OCI-LY7 (cell line): ENCODE data around the gene RNF182. TPM values are rescaled to one million over a fixed set of nuclear protein-coding genes. Genes with fewer than 3 reads are reported as not detected.
A peak's percentile ranks its signal among the peaks of the same experiment; 100 is the strongest.
"Not testable (repeated sequence)": the region's sequence is repeated elsewhere in the genome, so short reads cannot be mapped to it uniquely, and the experiment has no call there.

Experiments used
- Bru-seq: library from RNA; stranded (reverse); fragments of 400-500 nt; gene quantifications from one replicate; lab custom pipeline; 2021; lab: Mats Ljungman, UMichigan
- BruChase-seq, 2 experiments: library from RNA; stranded (reverse); fragments of 400-500 nt; gene quantifications; one replicate each; lab custom pipeline; 2021; lab: Mats Ljungman, UMichigan
- BruUV-seq: library from RNA; stranded (reverse); fragments of 400-500 nt; replicated peaks from 2 replicates; lab custom pipeline; 2021; lab: Mats Ljungman, UMichigan
- CTCF ChIA-PET: fragments of 300-600 bp; sonication (Branson Sonifier 250); formaldehyde crosslinking; loops from one replicate; lab custom pipeline; 2022; ENCODE audit warnings: antibody characterized with exemption; ENCODE audit not compliant: unreplicated experiment; lab: Charles Lee
- POLR2A ChIA-PET: fragments of 300-600 bp; sonication (Branson Sonifier 250); formaldehyde crosslinking; loops from one replicate; lab custom pipeline; 2022; ENCODE audit warnings: antibody characterized with exemption; lab: Charles Lee
- DNase-seq: peaks from one replicate; pipeline ENCODE4 v3.0.0-alpha.2; 2015; ENCODE audit warnings: low spot score
- H2AFZ ChIP-seq: fragments of 200-600 bp; sonication (generic), shearing (Covaris generic); 2 replicates; pipeline ENCODE4 v1.6.1; 2014; ENCODE audit warnings: mild to moderate bottlenecking, antibody characterized with exemption, low read length, moderate library complexity
- H3K27ac ChIP-seq: fragments of 200-600 bp; sonication (generic); 2 replicates; pipeline ENCODE4 v1.5.1; 2014; ENCODE audit warnings: mixed run types, low read depth, mild to moderate bottlenecking, moderate library complexity, low read length, inconsistent platforms; ENCODE audit not compliant: poor library complexity, severe bottlenecking
- H3K36me3 ChIP-seq: fragments of 200-600 bp; sonication (generic); 2 replicates; pipeline ENCODE4 v1.6.1; 2014; ENCODE audit warnings: mild to moderate bottlenecking, antibody characterized with exemption, low read length, moderate library complexity, mixed read lengths; ENCODE audit not compliant: insufficient read depth
- H3K4me1 ChIP-seq: fragments of 200-600 bp; sonication (generic); 2 replicates; pipeline ENCODE4 v1.5.1; 2014; ENCODE audit warnings: mild to moderate bottlenecking, low read length; ENCODE audit not compliant: insufficient read depth, poor library complexity, severe bottlenecking
- H3K4me2 ChIP-seq: fragments of 200-600 bp; sonication (generic); 2 replicates; pipeline ENCODE4 v1.6.1; 2014; ENCODE audit warnings: mild to moderate bottlenecking, low read length
- H3K4me3 ChIP-seq: fragments of 200-600 bp; sonication (generic); 2 replicates; pipeline ENCODE4 v1.5.1; 2014; ENCODE audit warnings: mild to moderate bottlenecking, low read depth, low read length; ENCODE audit not compliant: poor library complexity, severe bottlenecking
- H3K79me2 ChIP-seq: fragments of 200-600 bp; sonication (generic); 2 replicates; pipeline ENCODE4 v1.6.1; 2016; ENCODE audit warnings: low read depth, mild to moderate bottlenecking, low read length, moderate library complexity, mixed read lengths; ENCODE audit not compliant: insufficient read depth
- H3K9me2 ChIP-seq: fragments of 200-600 bp; sonication (generic); 2 replicates; pipeline ENCODE4 v1.6.1; 2016; ENCODE audit warnings: mild to moderate bottlenecking, low read length, mixed read lengths; ENCODE audit not compliant: insufficient read depth
- H3K9me3 ChIP-seq: fragments of 200-600 bp; sonication (generic); 2 replicates; pipeline ENCODE4 v1.6.1; 2014; ENCODE audit warnings: mild to moderate bottlenecking, mixed run types, low read length, mixed read lengths
- H4K20me1 ChIP-seq: fragments of 200-600 bp; sonication (generic); 2 replicates; pipeline ENCODE4 v1.6.1; 2014; ENCODE audit warnings: mild to moderate bottlenecking, antibody characterized with exemption, low read length, moderate library complexity, mixed read lengths; ENCODE audit not compliant: insufficient read depth
- CTCF ChIP-seq: fragments of 200-600 bp; sonication (generic); conservative IDR thresholded peaks from 2 replicates; pipeline ENCODE4 v1.5.1; 2014; ENCODE audit warnings: mild to moderate bottlenecking, antibody characterized with exemption, low read length, moderate library complexity, mixed read lengths
- EZH2phosphoT487 ChIP-seq: fragments of 200-600 bp; sonication (generic); IDR thresholded peaks from 2 replicates; pipeline ENCODE4 v1.6.1; 2018; ENCODE audit warnings: low read depth, borderline replicate concordance, mild to moderate bottlenecking, mixed run types, antibody characterized with exemption, low read length, moderate library complexity, mixed read lengths
- intact Hi-C: fragments of 100-400 bp; cut with micrococcal nuclease; formaldehyde crosslinking; loops from one replicate; pipeline ENCODE4 v1.10.0; 2022; ENCODE audit not compliant: unreplicated experiment
- long read RNA-seq: library from polyadenylated mRNA; stranded (forward); transcript quantifications from one replicate; pipeline ENCODE4 v2.0.0, GENCODE V29; 2022
- total RNA-seq, 2 experiments: library from RNA; depleted of rRNA in 1 of 2; stranded (reverse); fragments of >200 nt in 1 of 2; shearing (Covaris generic) in 1 of 2; gene quantifications; 2 replicates each; pipeline ENCODE4 v1.2.3, GENCODE V29; 2014 to 2022

The RNF182 gene, protein sequence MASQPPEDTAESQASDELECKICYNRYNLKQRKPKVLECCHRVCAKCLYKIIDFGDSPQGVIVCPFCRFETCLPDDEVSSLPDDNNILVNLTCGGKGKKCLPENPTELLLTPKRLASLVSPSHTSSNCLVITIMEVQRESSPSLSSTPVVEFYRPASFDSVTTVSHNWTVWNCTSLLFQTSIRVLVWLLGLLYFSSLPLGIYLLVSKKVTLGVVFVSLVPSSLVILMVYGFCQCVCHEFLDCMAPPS
- not detected in 2 replicates for total RNA-seq (2014; rRNA removed; shearing (Covaris generic))
- not detected in 2 replicates for total RNA-seq (2022)
- Bru-seq, nascent RNA: not detected
- percentile 3 among the genes with signal in this experiment for BruChase-seq, experiment 1, labeled RNA remaining after a 6-hour chase
- percentile 3 among the genes with signal in this experiment for BruChase-seq, experiment 2, labeled RNA remaining after a 2-hour chase
- long read RNA-seq: 0 reads

DNA sequence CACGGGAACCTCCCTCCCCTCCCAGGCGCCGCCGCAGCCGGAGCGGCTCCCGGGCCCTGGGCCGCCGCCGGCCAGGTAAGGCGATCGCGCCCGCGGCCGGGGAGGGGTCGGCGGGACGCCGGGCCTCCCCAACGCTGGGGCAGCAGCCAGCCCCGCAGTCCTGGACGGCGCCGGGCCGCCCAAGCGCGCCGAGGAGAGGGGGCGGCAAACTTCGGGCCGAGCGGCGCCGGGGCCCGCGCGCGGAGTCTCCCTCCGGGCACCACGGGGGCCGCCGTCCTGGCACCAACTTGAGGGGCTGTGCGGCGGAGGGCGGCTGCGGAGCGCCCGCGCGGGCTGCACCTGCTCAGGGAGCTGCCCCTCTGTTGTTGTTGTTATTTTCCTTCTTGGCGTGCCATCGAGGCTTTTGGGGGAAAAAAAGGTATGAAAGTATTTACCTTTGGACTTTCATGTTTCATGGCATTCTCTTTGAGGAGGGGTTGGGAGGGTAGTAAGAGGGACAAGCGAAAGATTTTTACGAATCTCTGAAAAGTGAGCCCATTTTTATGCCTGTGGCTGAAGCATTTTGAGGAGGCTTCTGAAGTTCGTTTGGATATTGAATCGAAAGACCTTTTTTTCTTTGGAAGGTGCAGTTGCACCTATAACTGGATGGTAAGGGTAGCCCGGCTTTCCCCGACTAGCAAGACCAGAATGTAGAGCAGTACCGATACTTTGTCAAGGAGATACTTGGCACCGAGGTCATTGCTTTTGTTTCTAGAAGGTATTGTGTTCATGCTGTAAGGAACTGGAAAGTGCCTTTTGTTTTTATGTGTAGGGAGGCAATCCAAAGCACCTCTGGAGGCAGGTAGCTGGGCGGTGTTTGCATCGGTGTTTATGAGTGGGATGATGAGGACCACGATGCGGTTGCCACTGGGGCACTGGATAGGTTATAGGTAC, at the start of gene RNF182:
TSS of gene RNF182 (plus strand) at position 4 of the 933 bp plus-strand sequence. CDS start 52,168 bp downstream, outside the sequence.
- POLR2A ChIA-PET: no interaction called here
- intact Hi-C loops: no loop called here
- Histone ChIP-seq H3K4me1 (no peaks in the 10 kb centered on the region), H2AFZ (no peak within 1 kb of the TSS), H4K20me1 (no peaks in the 10 kb centered on the region), H3K4me2 (no peak within 1 kb of the TSS; the same call in 1 of the 2 replicates), H3K9me3 (no peaks in the 10 kb centered on the region), H3K79me2 (no peaks in the 10 kb centered on the region), H3K4me3 (no peak within 1 kb of the TSS), H3K27ac (no peak within 1 kb of the TSS), H3K36me3 (no peaks in the 10 kb centered on the region), H3K9me2 (no peaks in the 10 kb centered on the region)
- DNase-seq: no peak
- BruUV-seq: no TSS peak
- CTCF ChIA-PET: no interaction called here
- TF ChIP-seq EZH2phosphoT487 (no peak), CTCF (no peak)

- DNase-seq: no peak
- intact Hi-C loops: loop anchor here (5.0 to 10.0 kb wide), 2 partner anchors 80 to 168 kb away; no protein-coding TSS in a partner anchor
- H3K36me3 ChIP-seq: no peaks in the 10 kb centered on the region
- H3K9me2 ChIP-seq: no peaks in the 10 kb centered on the region
- no peak overlapping the region for H3K4me2 ChIP-seq
- no peak overlapping the region for H3K4me3 ChIP-seq
- no TSS peak for BruUV-seq
- no peak overlapping the region for H2AFZ ChIP-seq
- H4K20me1 ChIP-seq: no peaks in the 10 kb centered on the region
- no peaks in the 10 kb centered on the region for H3K9me3 ChIP-seq
- ChIA-PET CTCF (no interaction called here), POLR2A (no interaction called here)
- TF ChIP-seq EZH2phosphoT487 (no peak), CTCF (no peak)
- H3K27ac ChIP-seq: no peak overlapping the region
- no peaks in the 10 kb centered on the region for H3K4me1 ChIP-seq
- no peaks in the 10 kb centered on the region for H3K79me2 ChIP-seq
Observed at GRCh38 chr6:13877051-13877450, 47.7 kb upstream of the RNF182 start.

DNA sequence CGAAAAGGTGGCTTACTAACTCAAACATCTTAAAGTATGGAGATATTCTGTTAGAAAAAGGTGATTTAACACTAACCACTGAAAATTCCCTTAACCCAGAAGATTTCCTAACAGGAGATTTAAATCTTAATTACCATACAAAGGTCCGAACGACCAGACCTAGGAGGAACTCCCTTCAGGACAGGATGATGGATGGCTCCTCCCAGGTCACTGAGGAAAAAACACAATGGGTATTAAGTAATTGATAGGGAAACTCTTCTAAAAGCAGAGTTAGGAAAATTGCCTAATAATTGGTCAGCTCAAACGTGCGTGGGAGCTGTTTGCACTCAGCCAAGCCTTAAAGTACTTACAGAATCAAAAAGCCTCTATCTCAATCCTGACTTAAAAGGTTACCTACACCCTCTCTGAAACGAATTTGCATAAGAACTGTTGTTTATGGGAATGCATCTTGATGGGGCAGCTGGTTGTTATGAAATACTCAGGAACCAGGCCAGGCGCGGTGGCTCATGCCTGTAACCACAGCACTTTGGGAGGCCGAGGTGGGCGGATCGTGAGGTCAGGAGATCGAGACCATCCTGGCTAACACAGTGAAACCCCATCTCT, 44.6 kb upstream of the RNF182 start:
- H3K79me2 ChIP-seq, DNase-seq, H3K36me3 ChIP-seq, H2AFZ ChIP-seq, intact Hi-C loops, H3K4me1 ChIP-seq, H3K9me2 ChIP-seq, BruUV-seq, H3K4me3 ChIP-seq, H3K27ac ChIP-seq, H3K9me3 ChIP-seq, POLR2A ChIA-PET, H4K20me1 ChIP-seq, H3K4me2 ChIP-seq, CTCF ChIA-PET: not testable (repeated sequence)
